ENCODE measurements around the gene SMIM36.

DNA sequence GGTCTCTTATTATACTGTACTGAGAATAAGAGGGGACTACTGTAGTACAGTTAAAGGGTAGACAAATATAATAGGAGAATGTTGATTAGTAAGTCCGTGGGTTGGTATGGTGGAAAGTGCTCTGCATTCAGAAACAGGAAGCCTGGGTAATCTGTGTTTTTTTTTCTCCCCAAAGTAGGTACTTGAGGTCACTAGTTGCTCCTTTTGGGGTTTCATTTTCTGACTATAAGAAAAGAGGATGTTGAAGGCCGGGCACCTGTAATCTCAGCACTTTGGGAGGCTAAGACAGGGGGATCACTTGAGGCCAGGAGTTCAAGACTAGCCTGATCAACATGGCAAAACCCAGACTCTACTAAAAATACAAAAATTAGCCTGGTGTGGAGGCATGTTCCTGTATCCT, 47.7 kb downstream of the SMIM36 start:
- TF ChIP-seq CSDC2 (CRISPR knock-in tag; IDR thresholded peaks at IDR 0.05) (no peak), TOX (CRISPR knock-in tag; IDR thresholded peaks at IDR 0.05; ENCODE audit: borderline replicate concordance) (no peak), ISL1 (CRISPR knock-in tag; IDR thresholded peaks at IDR 0.05) (no peak), ZNF70 (CRISPR knock-in tag; IDR thresholded peaks at IDR 0.05) (no peak), ZFP30 (CRISPR knock-in tag; IDR thresholded peaks at IDR 0.05) (no peak), SNAI2 (CRISPR knock-in tag; IDR thresholded peaks at IDR 0.05) (no peak), RARB (CRISPR knock-in tag; IDR thresholded peaks at IDR 0.05) (no peak)
- TF ChIP-seq, protein P1, sequence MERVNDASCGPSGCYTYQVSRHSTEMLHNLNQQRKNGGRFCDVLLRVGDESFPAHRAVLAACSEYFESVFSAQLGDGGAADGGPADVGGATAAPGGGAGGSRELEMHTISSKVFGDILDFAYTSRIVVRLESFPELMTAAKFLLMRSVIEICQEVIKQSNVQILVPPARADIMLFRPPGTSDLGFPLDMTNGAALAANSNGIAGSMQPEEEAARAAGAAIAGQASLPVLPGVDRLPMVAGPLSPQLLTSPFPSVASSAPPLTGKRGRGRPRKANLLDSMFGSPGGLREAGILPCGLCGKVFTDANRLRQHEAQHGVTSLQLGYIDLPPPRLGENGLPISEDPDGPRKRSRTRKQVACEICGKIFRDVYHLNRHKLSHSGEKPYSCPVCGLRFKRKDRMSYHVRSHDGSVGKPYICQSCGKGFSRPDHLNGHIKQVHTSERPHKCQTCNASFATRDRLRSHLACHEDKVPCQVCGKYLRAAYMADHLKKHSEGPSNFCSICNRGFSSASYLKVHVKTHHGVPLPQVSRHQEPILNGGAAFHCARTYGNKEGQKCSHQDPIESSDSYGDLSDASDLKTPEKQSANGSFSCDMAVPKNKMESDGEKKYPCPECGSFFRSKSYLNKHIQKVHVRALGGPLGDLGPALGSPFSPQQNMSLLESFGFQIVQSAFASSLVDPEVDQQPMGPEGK (CRISPR knock-in tag; IDR thresholded peaks at IDR 0.05; ENCODE audit: borderline replicate concordance) = no peak
- TF ChIP-seq, protein P2, sequence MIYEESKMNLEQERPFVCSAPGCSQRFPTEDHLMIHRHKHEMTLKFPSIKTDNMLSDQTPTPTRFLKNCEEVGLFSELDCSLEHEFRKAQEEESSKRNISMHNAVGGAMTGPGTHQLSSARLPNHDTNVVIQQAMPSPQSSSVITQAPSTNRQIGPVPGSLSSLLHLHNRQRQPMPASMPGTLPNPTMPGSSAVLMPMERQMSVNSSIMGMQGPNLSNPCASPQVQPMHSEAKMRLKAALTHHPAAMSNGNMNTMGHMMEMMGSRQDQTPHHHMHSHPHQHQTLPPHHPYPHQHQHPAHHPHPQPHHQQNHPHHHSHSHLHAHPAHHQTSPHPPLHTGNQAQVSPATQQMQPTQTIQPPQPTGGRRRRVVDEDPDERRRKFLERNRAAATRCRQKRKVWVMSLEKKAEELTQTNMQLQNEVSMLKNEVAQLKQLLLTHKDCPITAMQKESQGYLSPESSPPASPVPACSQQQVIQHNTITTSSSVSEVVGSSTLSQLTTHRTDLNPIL (CRISPR knock-in tag; IDR thresholded peaks at IDR 0.05; ENCODE audit: low read depth) = no peak
- TF ChIP-seq, protein P3, sequence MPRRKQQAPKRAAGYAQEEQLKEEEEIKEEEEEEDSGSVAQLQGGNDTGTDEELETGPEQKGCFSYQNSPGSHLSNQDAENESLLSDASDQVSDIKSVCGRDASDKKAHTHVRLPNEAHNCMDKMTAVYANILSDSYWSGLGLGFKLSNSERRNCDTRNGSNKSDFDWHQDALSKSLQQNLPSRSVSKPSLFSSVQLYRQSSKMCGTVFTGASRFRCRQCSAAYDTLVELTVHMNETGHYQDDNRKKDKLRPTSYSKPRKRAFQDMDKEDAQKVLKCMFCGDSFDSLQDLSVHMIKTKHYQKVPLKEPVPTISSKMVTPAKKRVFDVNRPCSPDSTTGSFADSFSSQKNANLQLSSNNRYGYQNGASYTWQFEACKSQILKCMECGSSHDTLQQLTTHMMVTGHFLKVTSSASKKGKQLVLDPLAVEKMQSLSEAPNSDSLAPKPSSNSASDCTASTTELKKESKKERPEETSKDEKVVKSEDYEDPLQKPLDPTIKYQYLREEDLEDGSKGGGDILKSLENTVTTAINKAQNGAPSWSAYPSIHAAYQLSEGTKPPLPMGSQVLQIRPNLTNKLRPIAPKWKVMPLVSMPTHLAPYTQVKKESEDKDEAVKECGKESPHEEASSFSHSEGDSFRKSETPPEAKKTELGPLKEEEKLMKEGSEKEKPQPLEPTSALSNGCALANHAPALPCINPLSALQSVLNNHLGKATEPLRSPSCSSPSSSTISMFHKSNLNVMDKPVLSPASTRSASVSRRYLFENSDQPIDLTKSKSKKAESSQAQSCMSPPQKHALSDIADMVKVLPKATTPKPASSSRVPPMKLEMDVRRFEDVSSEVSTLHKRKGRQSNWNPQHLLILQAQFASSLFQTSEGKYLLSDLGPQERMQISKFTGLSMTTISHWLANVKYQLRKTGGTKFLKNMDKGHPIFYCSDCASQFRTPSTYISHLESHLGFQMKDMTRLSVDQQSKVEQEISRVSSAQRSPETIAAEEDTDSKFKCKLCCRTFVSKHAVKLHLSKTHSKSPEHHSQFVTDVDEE (CRISPR knock-in tag; IDR thresholded peaks at IDR 0.05) = no peak
